Stimulated activated CD4-positive, alpha-beta T cell treated with anti-CD3 and anti-CD28 coated beads, Interleukin-15, amount 100 ng/mL, for 24 hours (primary cell): ENCODE measurements around the gene DOLPP1.
A peak's percentile ranks its signal among the peaks of the same experiment; 100 is the strongest.
"Not testable (repeated sequence)": the region's sequence is repeated elsewhere in the genome, so short reads cannot be mapped to it uniquely, and the experiment has no call there.

Experiments used
- DNase-seq: peaks from one replicate; pipeline ENCODE4 v3.0.0-alpha.2; 2020

DOLPP1 gene

GRCh38 chr9:129080601-129081387, at the start of gene DOLPP1:
Gene DOLPP1 (plus strand): TSS chr9:129081111. CDS start chr9:129081132, 21 bp downstream.
- peak; percentile 99 for DNase-seq

GRCh38 chr9:129031514-129031913, 49.4 kb upstream of the DOLPP1 start:
- DNase-seq = no peak

- DNase-seq = no peak
Measured at GRCh38 chr9:129032541-129033159, 48.3 kb upstream of the DOLPP1 start.

GRCh38 chr9:129033216-129033615, 47.7 kb upstream of the DOLPP1 start:
- no peak for DNase-seq

- not testable (repeated sequence) for DNase-seq
Measured at GRCh38 chr9:129035838-129036237, 45.1 kb upstream of the DOLPP1 start.

- peak; percentile 96 for DNase-seq
Measured at GRCh38 chr9:129036241-129036922, 44.5 kb upstream of the DOLPP1 start, which contains the start of gene MIGA2. Gene MIGA2 (plus strand): TSS chr9:129036626. CDS start chr9:129040595, 3,969 bp downstream.

- peak; percentile 11 for DNase-seq
Measured at GRCh38 chr9:129036923-129037766, 43.8 kb upstream of the DOLPP1 start.

GRCh38 chr9:129037767-129038098, 43.2 kb upstream of the DOLPP1 start:
- no peak for DNase-seq

GRCh38 chr9:129038109-129038852, 42.6 kb upstream of the DOLPP1 start:
- no peak for DNase-seq

GRCh38 chr9:129040113-129040643, 40.7 kb upstream of the DOLPP1 start:
- DNase-seq = no peak

GRCh38 chr9:129042016-129042415, 38.9 kb upstream of the DOLPP1 start:
- no peak for DNase-seq

GRCh38 chr9:129052592-129052991, 28.3 kb upstream of the DOLPP1 start:
- DNase-seq = no peak

- no peak for DNase-seq
Measured at GRCh38 chr9:129053020-129053419, 27.9 kb upstream of the DOLPP1 start.

- DNase-seq = no peak
Measured at GRCh38 chr9:129054163-129054851, 26.6 kb upstream of the DOLPP1 start.

GRCh38 chr9:129058965-129059795, 21.7 kb upstream of the DOLPP1 start:
- no peak for DNase-seq

- DNase-seq = no peak
Measured at GRCh38 chr9:129059796-129060785, 20.8 kb upstream of the DOLPP1 start.

- no peak for DNase-seq
Measured at GRCh38 chr9:129060991-129061390, 19.9 kb upstream of the DOLPP1 start.

GRCh38 chr9:129063061-129063460, 17.9 kb upstream of the DOLPP1 start:
- no peak for DNase-seq

- DNase-seq = no peak
Measured at GRCh38 chr9:129064499-129064908, 16.4 kb upstream of the DOLPP1 start.
